Neural cell (in vitro differentiated cells): Measurements from ENCODE around the gene AP2A2.

Experiments used
- EP300 ChIP-seq: fragments of 450-650 bp; conservative IDR thresholded peaks from 2 replicates; pipeline ENCODE4 v1.6.1; 2014; ENCODE audit warnings: antibody characterized with exemption, mild to moderate bottlenecking, moderate library complexity; ENCODE audit not compliant: poor library complexity, severe bottlenecking
- EZH2 ChIP-seq: fragments of 200-600, 300-800 bp; shearing (Covaris generic), sonication (generic); IDR thresholded peaks from 2 replicates; pipeline ENCODE4 v1.6.1; 2014; ENCODE audit warnings: antibody characterized with exemption, low read length, borderline replicate concordance, mild to moderate bottlenecking; ENCODE audit not compliant: insufficient read depth, poor library complexity, severe bottlenecking
- POLR2AphosphoS5 ChIP-seq: IDR thresholded peaks from 2 replicates; pipeline ENCODE4 v1.6.1; 2012
- RAD21 ChIP-seq: fragments of 450-650 bp; conservative IDR thresholded peaks from 2 replicates; pipeline ENCODE4 v1.6.1; 2014; ENCODE audit warnings: antibody characterized with exemption, mild to moderate bottlenecking, moderate library complexity
- SMC3 ChIP-seq: fragments of 450-650 bp; conservative IDR thresholded peaks from 2 replicates; pipeline ENCODE4 v1.6.1; 2014; ENCODE audit warnings: antibody characterized with exemption, mild to moderate bottlenecking, moderate library complexity; ENCODE audit not compliant: poor library complexity
- TAF1 ChIP-seq: IDR thresholded peaks from 2 replicates; pipeline ENCODE4 v1.6.1; 2012; ENCODE audit warnings: low read depth
- TF ChIP-seq, protein P1 (sequence below): fragments of 450-650 bp; IDR thresholded peaks from 2 replicates; pipeline ENCODE4 v1.5.1; 2014; ENCODE audit warnings: antibody characterized with exemption, mild to moderate bottlenecking, moderate library complexity; ENCODE audit not compliant: poor library complexity, severe bottlenecking
- TF ChIP-seq, protein P2 (sequence below): IDR thresholded peaks from 2 replicates; pipeline ENCODE4 v1.6.1; 2012; ENCODE audit warnings: borderline replicate concordance

- TF ChIP-seq, protein P1, sequence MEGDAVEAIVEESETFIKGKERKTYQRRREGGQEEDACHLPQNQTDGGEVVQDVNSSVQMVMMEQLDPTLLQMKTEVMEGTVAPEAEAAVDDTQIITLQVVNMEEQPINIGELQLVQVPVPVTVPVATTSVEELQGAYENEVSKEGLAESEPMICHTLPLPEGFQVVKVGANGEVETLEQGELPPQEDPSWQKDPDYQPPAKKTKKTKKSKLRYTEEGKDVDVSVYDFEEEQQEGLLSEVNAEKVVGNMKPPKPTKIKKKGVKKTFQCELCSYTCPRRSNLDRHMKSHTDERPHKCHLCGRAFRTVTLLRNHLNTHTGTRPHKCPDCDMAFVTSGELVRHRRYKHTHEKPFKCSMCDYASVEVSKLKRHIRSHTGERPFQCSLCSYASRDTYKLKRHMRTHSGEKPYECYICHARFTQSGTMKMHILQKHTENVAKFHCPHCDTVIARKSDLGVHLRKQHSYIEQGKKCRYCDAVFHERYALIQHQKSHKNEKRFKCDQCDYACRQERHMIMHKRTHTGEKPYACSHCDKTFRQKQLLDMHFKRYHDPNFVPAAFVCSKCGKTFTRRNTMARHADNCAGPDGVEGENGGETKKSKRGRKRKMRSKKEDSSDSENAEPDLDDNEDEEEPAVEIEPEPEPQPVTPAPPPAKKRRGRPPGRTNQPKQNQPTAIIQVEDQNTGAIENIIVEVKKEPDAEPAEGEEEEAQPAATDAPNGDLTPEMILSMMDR: no peak
- TF ChIP-seq POLR2AphosphoS5: no peak
- no peak for TF ChIP-seq EZH2
- no peak for TF ChIP-seq EP300
- TF ChIP-seq TAF1: no peak
- no peak for TF ChIP-seq RAD21
- TF ChIP-seq SMC3: no peak
- TF ChIP-seq, protein P2, sequence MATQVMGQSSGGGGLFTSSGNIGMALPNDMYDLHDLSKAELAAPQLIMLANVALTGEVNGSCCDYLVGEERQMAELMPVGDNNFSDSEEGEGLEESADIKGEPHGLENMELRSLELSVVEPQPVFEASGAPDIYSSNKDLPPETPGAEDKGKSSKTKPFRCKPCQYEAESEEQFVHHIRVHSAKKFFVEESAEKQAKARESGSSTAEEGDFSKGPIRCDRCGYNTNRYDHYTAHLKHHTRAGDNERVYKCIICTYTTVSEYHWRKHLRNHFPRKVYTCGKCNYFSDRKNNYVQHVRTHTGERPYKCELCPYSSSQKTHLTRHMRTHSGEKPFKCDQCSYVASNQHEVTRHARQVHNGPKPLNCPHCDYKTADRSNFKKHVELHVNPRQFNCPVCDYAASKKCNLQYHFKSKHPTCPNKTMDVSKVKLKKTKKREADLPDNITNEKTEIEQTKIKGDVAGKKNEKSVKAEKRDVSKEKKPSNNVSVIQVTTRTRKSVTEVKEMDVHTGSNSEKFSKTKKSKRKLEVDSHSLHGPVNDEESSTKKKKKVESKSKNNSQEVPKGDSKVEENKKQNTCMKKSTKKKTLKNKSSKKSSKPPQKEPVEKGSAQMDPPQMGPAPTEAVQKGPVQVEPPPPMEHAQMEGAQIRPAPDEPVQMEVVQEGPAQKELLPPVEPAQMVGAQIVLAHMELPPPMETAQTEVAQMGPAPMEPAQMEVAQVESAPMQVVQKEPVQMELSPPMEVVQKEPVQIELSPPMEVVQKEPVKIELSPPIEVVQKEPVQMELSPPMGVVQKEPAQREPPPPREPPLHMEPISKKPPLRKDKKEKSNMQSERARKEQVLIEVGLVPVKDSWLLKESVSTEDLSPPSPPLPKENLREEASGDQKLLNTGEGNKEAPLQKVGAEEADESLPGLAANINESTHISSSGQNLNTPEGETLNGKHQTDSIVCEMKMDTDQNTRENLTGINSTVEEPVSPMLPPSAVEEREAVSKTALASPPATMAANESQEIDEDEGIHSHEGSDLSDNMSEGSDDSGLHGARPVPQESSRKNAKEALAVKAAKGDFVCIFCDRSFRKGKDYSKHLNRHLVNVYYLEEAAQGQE: no peak
Measured at GRCh38 chr11:973237-973636, 47.6 kb downstream of the AP2A2 start.
